HG02885 (cell line): ENCODE measurements around the gene MORN1.

Experiments
- ATAC-seq: cut with Tn5 transposase; IDR thresholded peaks from one replicate; pipeline ENCODE4 v1.9.1; 2021; ENCODE audit warnings: mild to moderate bottlenecking; ENCODE audit not compliant: unreplicated experiment, poor library complexity

Gene MORN1

GRCh38 chr1:2326524-2326923 lies 64.8 kb downstream of the MORN1 start:
- ATAC-seq: no peak

- ATAC-seq: no peak
Measured at GRCh38 chr1:2324553-2325366, 66.6 kb downstream of the MORN1 start.

DNA sequence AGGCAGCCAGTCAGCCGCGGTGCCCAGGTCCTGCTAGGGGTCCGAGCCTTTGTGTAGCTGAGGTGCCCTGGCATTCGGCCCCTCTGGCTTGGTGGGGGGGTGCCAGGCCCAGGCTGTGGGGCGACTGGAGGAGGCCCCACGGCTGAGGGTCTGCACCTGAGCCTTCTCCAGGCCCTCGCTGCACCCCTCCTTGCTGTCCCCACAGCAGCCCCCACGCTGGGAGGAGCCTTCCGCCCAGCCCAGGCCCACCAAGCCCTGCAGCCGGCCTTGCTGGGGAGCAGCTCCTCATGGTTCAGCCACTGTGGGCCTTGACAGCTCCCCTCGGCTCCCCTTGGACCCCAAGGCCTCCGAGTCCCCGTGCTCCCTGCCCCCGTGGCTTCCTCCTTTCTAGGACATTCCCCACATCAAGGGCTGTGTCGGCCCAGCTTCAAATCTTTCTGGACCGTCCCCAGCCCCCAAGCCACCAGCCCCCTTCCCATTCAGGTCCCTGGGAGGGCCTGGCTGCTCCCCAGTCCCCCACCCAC lies 67.8 kb downstream of the MORN1 start:
- no peak for ATAC-seq

DNA sequence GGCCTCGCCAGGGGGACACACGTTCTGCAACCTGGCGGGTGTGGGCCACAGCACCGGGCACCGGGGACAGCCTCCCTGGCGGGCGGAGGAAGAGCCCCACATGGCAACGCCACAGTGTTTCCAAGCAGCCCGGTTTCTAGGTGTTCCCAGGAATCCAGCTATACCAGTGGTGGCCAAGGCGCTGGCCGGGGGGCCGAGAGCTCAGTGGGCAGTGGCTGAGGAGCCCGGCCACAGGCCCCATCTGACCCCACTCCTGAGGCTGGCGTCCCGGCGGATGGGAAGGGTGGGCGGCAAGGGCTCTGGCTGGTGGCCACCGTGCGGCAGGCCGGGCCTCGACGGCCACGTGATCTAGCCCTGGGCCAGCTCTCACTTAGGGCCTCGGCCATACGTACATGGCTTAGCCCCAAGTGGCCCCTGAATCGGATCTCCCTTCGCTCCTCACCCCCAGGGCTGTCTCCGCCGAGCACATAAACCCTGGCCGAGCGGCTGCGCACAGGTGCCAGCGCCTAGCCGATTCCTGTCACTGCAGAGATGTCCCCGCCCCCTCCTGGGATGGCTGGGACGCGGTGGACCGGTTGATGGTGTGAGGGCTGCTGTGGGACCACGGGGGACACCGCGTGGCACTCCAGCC lies 68.7 kb downstream of the MORN1 start:
- ATAC-seq: no peak

DNA sequence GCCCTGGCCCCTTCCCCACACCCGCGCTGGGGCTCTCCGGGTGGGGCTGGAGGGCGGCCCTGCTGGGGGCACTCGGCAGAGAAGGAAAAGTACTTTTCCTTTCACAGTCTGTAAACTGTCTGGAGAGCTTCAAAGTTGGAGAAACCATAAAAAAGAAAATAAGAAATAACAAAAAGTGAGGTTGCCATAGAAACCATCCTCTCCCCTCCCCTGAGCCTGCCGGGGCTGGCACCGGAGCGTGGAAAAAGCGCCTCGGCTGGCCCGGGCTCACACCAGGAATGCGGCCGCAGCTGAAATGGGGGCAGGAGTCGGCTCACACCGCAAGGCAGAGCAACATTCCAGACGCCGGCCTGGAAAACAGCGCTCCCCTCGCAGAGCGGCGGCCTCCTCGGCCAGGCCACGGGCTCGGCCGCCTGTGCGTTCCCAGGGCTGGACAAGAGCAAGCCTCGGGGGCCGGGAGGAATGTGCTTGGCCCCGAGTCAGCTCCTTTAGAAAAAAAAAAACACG lies 69.2 kb downstream of the MORN1 start:
- no peak for ATAC-seq

- ATAC-seq: no peak
Measured at GRCh38 chr1:2320760-2321667, 70.3 kb downstream of the MORN1 start.

- ATAC-seq: no peak
Measured at GRCh38 chr1:2320006-2320405, 71.3 kb downstream of the MORN1 start.

DNA sequence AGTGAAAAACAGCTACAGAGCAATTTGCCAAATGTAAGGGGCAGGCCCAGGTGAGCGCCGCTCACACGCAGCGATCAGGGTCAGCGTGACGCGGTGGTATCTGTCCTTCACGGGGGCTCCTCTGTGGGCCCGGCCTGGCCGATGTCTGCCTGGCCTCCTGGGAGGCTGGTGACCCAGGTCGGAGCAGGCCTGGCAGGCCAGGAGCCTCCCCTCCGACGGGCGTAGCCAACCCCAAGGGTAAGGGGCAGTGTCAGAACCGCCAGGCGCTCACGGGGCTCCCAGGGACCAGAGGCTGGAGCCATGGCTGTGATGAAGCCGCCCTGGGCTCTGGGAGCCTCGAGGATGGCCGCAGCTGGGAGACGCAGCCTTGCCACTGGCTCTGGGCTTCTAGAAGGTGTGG lies 72.1 kb downstream of the MORN1 start:
- ATAC-seq: no peak

GRCh38 chr1:2318314-2319278 lies 72.8 kb downstream of the MORN1 start:
- ATAC-seq: no peak

GRCh38 chr1:2317230-2318065 lies 73.9 kb downstream of the MORN1 start:
- ATAC-seq: no peak

GRCh38 chr1:2316451-2316961 lies 74.8 kb downstream of the MORN1 start:
- no peak for ATAC-seq

GRCh38 chr1:2315674-2316450 lies 75.5 kb downstream of the MORN1 start:
- no peak for ATAC-seq

DNA sequence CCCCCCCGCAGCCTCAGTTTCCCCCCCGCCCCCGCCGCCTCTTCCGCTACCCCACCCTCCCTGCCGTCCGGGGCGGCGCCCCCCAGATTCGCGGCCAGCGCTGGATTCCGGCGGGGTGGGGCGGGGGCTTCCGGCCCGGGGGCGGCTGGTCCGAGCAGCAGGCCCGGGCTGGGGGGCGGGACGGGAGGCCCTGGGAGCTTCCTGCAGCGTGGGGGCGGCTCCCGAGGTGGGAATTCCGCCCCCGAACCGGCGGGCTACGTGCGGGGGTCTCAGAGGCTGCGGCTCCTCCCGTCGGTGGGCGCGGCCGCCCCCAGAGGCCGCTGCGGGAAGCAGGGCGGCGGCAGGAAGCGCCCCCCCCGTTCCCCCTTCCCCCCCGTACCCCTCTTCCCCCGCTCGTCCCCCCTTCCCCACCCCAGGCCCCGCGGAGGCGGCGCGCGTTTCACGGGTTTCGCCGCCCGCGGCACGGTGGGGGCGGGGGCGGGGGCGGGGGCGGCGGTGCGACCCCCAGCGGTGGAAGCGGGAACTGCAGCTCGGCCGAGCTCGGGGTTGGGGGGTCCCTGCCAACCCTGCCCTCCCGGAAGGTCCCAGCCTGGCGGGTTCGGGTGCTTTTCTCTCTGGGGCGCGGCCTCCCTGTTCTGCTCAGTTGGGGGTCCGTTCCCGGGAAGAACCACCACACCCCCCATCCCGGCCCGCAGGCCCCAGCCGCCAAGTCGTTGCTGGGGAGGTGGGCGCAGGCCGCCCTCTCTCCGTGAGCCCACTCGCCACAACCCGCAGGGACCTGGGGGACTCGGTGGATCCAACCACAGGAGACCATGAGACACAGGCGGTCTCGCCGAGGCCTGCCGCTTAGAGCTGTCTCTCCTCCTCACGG lies 76.3 kb downstream of the MORN1 start:
- no peak for ATAC-seq

DNA sequence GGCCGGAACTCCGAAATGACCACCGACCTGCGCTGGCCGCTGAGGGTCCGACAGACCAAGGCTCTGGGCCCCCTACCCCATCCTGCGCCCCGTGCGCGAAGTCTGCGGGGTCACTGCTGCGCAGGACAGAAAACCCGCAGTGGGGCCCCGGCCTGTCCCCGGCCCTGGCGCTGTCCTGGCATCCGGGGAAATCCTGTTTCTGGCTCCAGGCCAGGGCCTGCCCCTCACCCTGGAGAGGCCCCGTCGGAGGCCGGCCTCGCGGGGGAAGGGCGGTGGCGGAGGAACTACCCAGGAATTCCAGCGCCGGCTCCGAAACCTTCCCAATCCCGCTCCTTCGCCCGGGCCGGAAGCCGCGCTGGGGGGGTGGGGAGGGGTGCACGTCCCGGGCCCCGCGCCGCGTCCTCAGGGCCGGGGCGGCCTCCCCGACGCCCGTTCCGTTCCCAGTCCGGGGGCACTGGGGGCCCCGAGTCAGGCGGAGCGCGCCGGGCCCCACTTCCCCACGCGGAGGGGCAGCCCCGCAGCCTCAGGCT lies 77.0 kb downstream of the MORN1 start:
- no peak for ATAC-seq

- no peak for ATAC-seq
Measured at GRCh38 chr1:2313651-2314261, 77.6 kb downstream of the MORN1 start.
